B cell (primary cell): ENCODE results near the gene NAALADL1.

Source experiments
- EZH2 ChIP-seq: IDR thresholded peaks from 2 replicates; pipeline ENCODE4 v1.6.1; 2012; ENCODE audit warnings: borderline replicate concordance, low read depth, mild to moderate bottlenecking, moderate library complexity, low read length; ENCODE audit not compliant: insufficient read depth, poor library complexity, severe bottlenecking
- TF ChIP-seq, protein P1 (sequence below): fragments of 200-600 bp; IDR thresholded peaks from one replicate; pipeline ENCODE4 v1.8.0; 2022; ENCODE audit warnings: antibody characterized with exemption, mild to moderate bottlenecking

DNA sequence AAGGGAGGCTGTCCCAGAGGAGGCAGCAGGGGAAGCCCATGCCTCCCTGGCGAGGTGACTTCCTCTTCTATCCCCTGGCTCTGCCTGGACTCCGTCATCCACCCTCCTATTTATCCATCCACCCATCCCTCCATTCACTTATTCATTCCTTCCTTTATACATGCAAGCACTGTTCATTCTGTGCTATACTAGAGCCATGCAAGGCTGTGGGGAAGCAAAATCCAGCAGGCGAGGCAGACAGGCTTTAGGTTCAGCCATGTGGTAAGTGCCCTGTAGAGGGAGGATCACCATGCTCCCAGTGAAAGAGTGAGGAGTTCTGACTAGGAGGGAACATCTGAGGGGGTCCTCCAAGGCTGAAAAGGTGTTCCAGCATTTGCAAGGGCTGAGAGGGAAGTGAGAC, 1.2 kb upstream of the NAALADL1 start:
- TF ChIP-seq, protein P1, sequence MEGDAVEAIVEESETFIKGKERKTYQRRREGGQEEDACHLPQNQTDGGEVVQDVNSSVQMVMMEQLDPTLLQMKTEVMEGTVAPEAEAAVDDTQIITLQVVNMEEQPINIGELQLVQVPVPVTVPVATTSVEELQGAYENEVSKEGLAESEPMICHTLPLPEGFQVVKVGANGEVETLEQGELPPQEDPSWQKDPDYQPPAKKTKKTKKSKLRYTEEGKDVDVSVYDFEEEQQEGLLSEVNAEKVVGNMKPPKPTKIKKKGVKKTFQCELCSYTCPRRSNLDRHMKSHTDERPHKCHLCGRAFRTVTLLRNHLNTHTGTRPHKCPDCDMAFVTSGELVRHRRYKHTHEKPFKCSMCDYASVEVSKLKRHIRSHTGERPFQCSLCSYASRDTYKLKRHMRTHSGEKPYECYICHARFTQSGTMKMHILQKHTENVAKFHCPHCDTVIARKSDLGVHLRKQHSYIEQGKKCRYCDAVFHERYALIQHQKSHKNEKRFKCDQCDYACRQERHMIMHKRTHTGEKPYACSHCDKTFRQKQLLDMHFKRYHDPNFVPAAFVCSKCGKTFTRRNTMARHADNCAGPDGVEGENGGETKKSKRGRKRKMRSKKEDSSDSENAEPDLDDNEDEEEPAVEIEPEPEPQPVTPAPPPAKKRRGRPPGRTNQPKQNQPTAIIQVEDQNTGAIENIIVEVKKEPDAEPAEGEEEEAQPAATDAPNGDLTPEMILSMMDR = no peak
- TF ChIP-seq EZH2 = no peak
